Measurements from ENCODE around the gene P2RY2. TPM values are rescaled to one million over a fixed set of nuclear protein-coding genes. Genes with fewer than 3 reads are reported as not detected.
"Not testable (repeated sequence)": the region's sequence is repeated elsewhere in the genome, so short reads cannot be mapped to it uniquely, and the experiment has no call there.

P2RY2 gene
- total and polyA plus RNA-seq, 3 donors from 2014 or later, result 0.94 to 3.6 (median 2.0) TPM

DNA sequence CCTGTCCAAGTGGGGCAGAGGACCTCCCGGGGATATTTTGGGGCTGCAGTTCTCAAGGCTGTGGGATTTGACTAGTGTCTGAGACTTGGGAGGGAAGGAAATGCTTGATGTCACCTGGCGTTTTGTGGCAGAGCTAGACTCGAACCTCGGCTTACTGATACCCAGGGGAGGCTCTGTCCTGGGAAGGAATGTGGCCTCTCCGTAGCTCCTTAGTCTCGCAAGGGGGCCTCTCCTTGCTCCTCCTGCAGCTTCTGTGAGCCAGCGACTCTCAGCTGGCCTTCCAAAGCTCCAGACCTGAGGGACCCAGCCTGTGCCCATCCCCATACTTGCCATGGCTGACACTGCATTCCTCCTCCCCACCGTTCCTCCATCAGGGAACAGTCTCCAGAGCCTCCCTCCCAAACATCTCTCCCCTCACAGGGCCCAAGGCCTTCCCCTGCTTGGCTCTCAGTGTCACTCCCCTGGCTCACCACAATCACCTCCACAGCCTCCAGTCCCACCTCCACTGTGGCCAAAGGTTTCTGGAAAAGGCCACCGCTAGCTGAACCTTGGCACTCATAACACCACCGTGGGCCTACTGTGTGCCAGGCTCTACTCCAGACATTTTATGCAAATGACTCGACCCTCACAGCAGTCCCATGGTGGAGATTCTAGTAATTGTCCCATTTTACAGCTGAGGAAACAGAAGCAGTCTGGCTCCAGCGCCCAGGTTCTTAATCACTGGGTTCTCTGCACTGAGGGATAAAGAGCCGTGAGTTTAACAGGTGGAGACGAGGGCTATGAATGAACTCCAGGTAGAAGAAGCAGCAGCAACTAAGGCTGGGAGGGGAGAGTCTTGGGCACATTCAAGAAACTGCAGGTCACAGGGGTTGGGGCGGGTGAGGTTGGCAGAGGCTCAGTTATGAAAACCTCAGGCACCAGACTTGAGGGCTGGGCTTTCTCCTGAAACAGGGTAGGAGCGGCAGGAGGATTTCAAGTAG is 12.1 kb downstream of the P2RY2 start:
- no peaks in the 10 kb centered on the region for H3K36me3 ChIP-seq (ENCODE audit: low read depth, missing control alignments)
- H3K4me3 ChIP-seq, result no peak overlapping the region
- H3K27ac ChIP-seq, result no peak overlapping the region
- no peak for DNase-seq
- no peaks in the 10 kb centered on the region for H3K27me3 ChIP-seq
- TF ChIP-seq POLR2A (IDR thresholded peaks at IDR 0.05) (no peak), CTCF (IDR thresholded peaks at IDR 0.05) (no peak)
- no peaks in the 10 kb centered on the region for H3K9me3 ChIP-seq
- intact Hi-C loops (cut with DNase I; ENCODE audit: low total_unique reads), result no loop called here
- 78 to 81% methylated on average over 11 to 16 of the region's 16 CpGs for WGBS, 2 donors
- H3K4me1 ChIP-seq, result no peaks in the 10 kb centered on the region

DNA sequence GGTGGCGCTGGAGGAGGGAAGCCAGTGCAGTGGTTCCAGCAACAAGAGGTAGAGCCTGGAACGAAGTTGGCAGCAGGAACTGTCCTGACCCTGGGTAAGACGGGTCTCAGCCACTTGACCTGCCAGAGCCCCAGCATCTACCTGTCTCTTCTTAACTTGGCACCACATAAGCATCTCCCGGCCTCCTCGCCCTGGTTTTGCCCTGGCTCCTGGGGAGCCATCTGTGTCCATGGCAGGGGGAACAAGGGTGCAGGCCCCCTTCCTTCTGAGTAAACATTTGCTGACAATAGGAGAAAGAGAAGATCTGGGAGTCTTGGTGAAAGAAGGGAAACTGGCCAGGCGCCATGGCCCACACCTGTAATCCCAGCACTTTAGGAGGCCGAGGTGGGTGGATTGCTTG is 12.8 kb downstream of the P2RY2 start:
- no peak for DNase-seq
- no peaks in the 10 kb centered on the region for H3K9me3 ChIP-seq
- H3K4me3 ChIP-seq, result no peak overlapping the region
- no peaks in the 10 kb centered on the region for H3K36me3 ChIP-seq (ENCODE audit: low read depth, missing control alignments)
- no peaks in the 10 kb centered on the region for H3K4me1 ChIP-seq
- H3K27ac ChIP-seq, result no peak overlapping the region
- TF ChIP-seq CTCF (IDR thresholded peaks at IDR 0.05), result no peak
- no peak for TF ChIP-seq POLR2A (IDR thresholded peaks at IDR 0.05)
- H3K27me3 ChIP-seq, result no peaks in the 10 kb centered on the region
- intact Hi-C loops (cut with DNase I; ENCODE audit: low total_unique reads), result no loop called here
- WGBS, 2 donors, result 95% methylated on average over 7 of the region's 7 CpGs

DNA sequence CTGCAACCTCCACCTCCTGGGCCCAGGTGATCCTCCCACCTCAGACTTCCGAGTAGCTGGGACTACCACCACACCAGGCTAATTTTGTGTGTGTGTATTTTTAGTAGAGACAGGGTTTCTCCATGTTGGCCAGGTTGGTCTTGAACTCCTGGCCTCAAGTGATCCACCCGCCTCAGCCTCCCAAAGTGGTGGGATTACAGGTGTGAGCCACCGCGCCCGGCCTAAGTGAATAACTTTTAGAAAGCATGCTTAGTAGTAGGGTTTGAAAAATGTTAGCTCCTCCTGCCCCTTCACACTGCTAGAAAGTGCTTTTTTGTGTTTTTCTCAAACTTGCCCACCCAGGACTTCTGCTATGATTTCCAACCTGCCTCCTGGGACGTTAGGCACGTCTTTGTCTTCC is 14.4 kb downstream of the P2RY2 start:
- H3K36me3 ChIP-seq (ENCODE audit: low read depth, missing control alignments); DNase-seq; H3K27ac ChIP-seq; H3K4me3 ChIP-seq; H3K4me1 ChIP-seq; H3K9me3 ChIP-seq; H3K27me3 ChIP-seq; intact Hi-C loops (cut with DNase I; ENCODE audit: low total_unique reads): not testable (repeated sequence)
- 93 to 98% methylated on average over 7 of the region's 7 CpGs for WGBS, 2 donors

GRCh38 chr11:73233211-73233610 is 15.1 kb downstream of the P2RY2 start:
- intact Hi-C loops (cut with DNase I; ENCODE audit: low total_unique reads), result no loop called here
- DNase-seq, result no peak
- H3K9me3 ChIP-seq, result no peaks in the 10 kb centered on the region
- no peak overlapping the region for H3K4me3 ChIP-seq
- H3K27ac ChIP-seq, result no peak overlapping the region
- H3K4me1 ChIP-seq, result no peaks in the 10 kb centered on the region
- TF ChIP-seq CTCF (IDR thresholded peaks at IDR 0.05) (no peak), POLR2A (IDR thresholded peaks at IDR 0.05) (no peak)
- no peaks in the 10 kb centered on the region for H3K27me3 ChIP-seq
- H3K36me3 ChIP-seq (ENCODE audit: low read depth, missing control alignments), result no peaks in the 10 kb centered on the region

GRCh38 chr11:73233692-73234470 is 15.8 kb downstream of the P2RY2 start:
- Histone ChIP-seq H3K27ac (no peak overlapping the region), H3K9me3 (no peaks in the 10 kb centered on the region), H3K36me3 (ENCODE audit: low read depth, missing control alignments) (no peaks in the 10 kb centered on the region), H3K4me3 (no peak overlapping the region), H3K27me3 (no peaks in the 10 kb centered on the region), H3K4me1 (no peaks in the 10 kb centered on the region)
- 61 to 87% methylated on average over 22 to 23 of the region's 23 CpGs for WGBS, 2 donors
- no peak for TF ChIP-seq CTCF (IDR thresholded peaks at IDR 0.05)
- TF ChIP-seq POLR2A (IDR thresholded peaks at IDR 0.05), result no peak
- intact Hi-C loops (cut with DNase I; ENCODE audit: low total_unique reads), result no loop called here
- no peak for DNase-seq
